GM21737 (cell line): Measurements from ENCODE around the gene TM6SF1.
"Not testable (repeated sequence)": the region's sequence is repeated elsewhere in the genome, so short reads cannot be mapped to it uniquely, and the experiment has no call there.

Experiments
- ATAC-seq: cut with Tn5 transposase; IDR thresholded peaks from one replicate; pipeline ENCODE4 v1.9.1; 2021; ENCODE audit warnings: mild to moderate bottlenecking, moderate library complexity; ENCODE audit not compliant: unreplicated experiment

The TM6SF1 gene

DNA sequence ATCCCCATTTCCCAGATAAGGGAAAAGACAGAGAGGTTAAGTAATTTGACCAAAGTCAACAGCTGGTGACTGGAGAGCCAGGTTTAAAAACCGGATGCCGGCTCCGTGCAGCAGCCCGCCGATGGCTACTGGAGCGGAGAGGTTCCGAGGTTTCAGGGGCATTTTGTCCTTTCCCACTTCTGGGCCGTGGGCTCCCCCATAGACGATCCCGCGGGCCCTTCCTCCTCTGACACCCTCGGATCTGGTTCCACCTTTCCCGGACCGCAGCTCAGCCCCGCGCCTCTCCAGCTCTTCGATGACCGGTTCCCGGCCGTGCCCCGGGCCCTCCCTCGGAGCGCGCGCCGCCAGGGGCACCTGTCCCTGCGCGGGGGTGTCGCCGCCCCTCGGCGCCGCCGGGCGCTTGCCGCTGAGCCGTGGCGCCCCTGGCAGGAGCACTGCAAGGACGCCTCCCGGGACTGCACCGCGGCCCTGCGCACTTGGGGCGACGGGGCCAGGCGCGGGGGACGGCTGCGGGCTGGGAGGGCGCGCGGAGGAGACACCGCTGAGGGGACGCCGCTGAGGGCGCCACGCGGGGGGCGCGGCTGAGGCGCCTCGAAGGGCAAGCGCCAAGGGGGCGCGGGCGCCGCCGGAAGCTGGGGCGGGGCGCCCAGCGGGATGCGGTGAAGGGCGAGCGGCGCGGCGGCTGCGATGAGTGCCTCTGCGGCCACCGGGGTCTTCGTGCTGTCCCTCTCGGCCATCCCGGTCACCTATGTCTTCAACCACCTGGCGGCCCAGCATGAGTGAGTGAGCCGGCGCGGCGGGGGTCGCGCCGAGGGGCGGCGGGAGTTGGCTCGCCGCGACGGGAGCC lies at the start of gene TM6SF1:
Gene TM6SF1, plus strand, starts transcription at position 652 of the 847 bp plus-strand sequence. Its CDS starts 36 bp downstream, at position 688.
- ATAC-seq: peak; percentile 42

DNA sequence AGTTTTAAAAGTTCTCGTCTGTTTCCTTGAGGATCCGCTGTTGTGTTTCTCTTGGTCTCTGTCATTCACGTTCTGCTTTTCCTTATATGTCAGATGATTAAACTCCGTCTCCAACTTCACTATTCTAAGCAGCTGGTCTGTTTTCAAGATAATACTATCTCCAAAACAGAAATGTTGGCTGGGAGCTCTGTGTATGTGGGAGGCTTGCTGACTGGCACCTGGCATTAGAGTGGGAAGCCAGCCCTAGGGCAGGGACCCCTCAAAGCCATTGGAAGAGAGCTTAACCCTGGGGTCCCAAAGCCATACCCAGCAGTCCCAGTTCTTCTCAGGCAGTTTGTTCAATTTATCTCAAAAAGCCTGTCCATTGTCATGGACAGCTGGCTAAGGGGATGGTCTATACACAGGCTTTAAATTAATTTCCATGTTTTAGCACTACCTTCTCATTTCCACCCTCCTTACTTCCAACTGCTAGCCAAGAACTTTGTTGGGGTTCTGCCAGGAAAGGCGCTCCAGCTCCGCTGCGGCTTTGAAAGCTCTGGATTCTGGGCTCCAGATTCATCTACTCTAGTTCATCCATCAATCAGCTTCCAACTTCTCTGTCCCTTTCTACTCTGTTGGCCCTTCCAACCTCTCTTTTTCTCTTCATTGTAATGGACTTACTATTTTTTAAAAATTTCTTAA lies 49.6 kb upstream of the TM6SF1 start:
- ATAC-seq: no peak

- no peak for ATAC-seq
Observed at GRCh38 chr15:83061680-83062079, 45.8 kb upstream of the TM6SF1 start.

DNA sequence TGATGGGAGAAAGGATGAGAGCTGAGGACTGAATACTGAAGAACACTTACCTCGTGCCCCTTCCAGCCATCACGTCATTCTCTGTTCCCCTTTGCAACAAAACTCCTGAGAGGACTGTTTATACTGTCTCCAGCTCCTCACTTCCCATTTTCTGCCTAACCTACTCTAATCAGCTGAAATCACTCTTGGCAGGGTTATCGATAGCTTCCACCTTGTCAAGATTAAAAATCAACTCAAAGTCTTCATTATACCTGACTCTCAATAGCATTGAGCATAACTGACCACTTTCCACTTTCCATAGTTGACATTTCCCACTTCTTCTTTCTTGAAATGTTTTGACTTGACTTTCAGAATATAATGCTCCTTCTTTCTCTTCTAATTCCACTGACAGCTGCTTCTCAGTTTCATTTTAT lies 44.7 kb upstream of the TM6SF1 start:
- ATAC-seq: no peak

DNA sequence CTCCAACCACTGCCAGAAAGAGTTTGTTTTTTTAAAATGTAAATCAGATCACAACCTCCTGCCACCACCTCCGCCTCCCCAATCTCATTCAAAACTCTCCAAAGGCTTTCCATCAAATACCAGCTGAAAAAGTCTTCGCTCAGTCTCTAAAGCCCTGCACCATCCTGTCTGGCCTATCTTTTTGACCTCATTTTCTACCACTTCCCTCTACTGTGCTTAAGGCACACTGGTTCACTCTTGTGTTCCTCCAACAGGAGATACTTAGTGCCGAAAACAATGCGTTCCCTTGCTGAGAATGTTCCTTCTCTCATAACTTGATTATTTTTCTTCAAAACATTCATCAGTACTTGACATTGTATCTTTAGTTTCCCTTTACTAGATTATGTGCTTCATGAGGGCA lies 43.9 kb upstream of the TM6SF1 start:
- no peak for ATAC-seq

GRCh38 chr15:83064859-83065258 lies 42.6 kb upstream of the TM6SF1 start:
- ATAC-seq: no peak

GRCh38 chr15:83065431-83065830 lies 42.0 kb upstream of the TM6SF1 start:
- ATAC-seq: no peak

- ATAC-seq: no peak
Observed at GRCh38 chr15:83066034-83066733, 41.3 kb upstream of the TM6SF1 start.

- ATAC-seq: peak; percentile 89
Observed at GRCh38 chr15:83066734-83067637, 40.5 kb upstream of the TM6SF1 start, which contains the start of gene BTBD1. Gene BTBD1 (minus strand): TSS chr15:83067252. CDS start chr15:83067151, 101 bp downstream.

- no peak for ATAC-seq
Observed at GRCh38 chr15:83067638-83067962, 39.8 kb upstream of the TM6SF1 start.

DNA sequence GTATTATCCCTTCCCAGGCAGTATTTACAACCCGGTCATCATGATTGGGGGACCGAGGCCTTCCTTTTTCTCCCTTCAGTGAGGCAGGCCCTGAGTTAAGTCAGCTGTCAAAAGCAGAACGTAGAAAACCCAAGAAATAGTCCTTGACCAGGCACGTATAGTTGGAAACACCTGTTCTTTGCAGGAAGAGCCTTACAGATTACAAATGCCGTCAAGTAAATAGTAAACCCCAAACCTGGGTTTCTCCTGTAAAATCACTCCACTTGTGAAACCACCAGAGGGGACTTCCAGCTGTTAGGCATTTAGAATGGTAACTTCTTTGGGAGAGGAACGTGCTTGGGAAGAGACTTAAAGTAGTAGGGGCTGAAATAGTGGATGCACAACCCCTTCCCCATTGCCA lies 39.4 kb upstream of the TM6SF1 start:
- no peak for ATAC-seq

DNA sequence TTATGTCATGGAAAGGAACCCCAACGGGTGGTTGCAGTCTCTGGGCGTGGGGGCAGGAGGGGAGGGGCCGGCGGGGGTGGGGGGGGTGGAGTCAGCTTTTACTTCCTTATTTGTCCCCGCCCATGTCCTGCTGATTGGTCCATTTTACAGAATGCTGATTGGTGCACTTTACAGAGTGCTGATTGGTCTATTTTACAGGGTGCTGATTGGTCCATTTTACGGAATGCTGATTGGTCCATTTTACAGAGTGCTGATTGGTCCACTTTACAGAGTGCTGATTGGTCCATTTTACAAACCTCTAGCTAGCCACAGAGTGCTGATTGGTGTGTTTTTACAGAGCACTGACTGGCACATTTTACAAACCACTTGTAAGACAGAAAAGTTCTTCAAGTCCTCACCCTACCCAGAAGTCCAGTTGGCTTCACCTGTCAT lies 38.2 kb upstream of the TM6SF1 start:
- not testable (repeated sequence) for ATAC-seq

DNA sequence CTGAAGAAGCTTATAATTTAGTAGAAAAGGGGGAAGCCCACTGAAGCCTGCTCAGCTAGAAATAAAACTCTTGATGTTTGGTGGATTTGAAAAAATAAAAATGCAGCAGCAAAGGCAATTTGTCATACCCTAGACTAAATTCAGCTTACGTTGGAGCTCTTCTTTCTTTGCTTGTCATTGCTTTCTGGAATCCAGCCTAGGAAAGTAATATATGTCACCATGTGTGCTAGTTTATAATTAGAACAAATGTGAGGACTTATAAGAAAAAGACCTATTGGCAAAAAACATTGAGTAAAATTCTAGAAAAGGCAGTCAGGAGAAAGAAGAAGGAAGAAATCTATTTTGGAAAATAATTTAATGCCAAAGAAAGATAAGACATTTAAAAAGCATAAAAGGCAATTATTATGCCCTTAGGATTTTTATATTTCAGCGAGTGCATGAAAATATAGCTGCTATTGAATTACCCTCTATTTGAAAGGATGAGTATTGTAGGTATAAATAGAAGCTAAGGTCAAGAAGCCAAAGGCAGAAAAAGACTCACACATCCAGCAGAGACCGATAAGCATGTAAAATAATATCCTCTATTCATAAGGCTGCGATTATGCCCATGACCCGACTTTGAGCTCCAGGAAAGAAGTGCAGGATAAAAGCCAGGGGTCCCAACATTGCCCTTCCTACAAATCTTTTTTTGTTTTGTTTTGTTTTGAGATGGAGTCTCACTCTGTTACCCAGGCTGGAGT lies 29.8 kb upstream of the TM6SF1 start:
- no peak for ATAC-seq

DNA sequence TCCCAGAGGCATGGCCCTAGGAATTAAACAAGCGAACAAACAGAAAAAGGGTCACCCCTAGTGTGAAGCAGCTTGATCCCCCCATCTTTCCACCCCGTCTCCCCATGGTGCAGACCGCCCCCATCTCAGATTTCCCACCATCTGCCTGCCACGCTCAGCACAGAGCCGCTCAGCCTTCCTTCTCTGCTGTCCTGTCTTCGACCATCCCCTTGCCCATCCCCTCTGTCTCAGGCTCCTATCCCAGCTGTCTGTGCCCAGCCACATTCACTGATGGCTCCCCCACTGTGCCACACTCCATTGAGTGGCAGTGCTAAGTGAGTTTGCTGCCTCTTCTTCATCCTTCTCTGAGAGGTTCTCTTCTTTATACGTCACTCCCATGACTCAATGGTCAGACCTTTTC lies 28.7 kb upstream of the TM6SF1 start:
- no peak for ATAC-seq

DNA sequence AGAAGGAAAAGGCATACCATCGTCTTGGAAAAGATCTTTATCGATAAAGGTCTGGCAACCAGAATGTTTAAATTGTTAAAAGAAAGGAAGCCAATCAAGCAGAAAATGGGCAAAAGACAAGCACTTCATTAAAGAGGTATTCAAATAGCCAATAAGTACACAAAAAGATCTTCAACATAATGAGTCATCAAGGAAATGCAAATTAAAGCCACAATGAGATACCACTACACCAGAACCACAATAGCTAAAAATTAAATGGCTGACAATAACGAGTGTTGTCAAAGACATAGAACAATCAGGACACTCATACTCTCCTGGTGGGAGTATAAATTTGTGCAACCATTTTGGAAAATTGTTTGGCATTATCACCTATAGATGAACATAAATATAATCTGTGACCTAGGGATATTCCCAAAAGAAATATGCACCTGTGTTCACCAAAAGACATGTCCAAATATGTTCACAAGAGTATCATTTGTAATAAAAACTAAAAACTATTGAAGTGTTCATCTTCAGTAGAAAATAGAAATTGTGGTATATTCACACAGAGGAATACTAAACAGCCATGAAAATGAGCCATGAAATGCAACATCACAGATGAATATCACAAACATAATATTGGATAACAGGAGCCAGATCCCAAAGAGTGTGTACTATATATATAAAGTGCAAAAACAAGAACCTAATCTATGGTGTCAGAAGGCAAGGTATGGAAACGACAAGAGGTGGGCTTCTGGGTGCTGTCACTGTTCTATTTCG lies 26.0 kb upstream of the TM6SF1 start:
- no peak for ATAC-seq

DNA sequence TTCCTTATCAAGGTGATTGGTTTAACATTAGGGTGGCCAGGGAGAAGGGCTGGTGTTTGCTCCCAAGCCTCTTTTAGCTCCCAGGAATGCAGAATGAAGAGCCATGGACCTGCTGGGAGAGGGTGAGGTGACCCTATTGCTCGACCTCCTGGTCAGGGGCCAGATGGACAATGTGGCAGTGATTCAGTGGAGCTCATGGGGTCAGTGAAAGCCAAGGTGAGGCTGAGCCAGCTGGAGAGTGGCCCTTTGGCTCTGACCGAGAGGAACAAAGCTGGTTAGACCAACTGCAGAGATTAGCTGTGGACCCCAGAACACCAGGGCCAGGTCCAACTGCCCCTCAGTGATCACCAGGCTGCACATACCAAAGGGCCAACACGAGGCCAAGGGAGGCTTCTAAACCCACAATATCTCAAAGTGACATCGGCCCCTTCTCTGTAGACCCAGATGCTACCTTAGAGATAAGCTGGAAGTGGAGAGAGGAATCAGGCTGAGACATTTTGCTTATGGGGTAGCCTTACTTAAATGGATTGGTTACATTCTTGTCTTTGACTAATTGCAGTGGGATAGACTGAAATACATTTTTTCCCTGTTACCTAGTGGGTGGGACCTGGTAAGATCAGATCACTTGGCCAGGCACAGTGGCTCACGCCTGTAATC lies 24.6 kb upstream of the TM6SF1 start:
- ATAC-seq: no peak

DNA sequence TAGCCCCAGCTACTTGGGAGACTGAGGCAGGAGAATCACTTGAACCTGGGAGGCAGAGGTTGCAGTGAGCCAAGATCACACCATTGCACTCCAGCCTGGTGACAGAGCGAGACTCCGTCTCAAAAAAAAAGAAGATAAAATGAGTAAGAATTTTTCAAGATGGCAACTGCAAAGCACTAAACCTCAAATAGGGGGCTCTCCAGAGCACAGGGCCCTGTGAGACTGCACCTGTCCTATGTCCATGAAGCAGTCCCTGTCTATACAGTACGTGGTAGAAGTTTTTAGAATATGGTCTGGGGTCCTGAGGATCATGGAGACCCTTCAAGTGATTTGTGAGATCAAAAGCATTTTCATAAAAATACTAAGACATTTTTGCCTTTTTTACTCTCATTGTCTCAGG lies 22.0 kb upstream of the TM6SF1 start:
- ATAC-seq: not testable (repeated sequence)

DNA sequence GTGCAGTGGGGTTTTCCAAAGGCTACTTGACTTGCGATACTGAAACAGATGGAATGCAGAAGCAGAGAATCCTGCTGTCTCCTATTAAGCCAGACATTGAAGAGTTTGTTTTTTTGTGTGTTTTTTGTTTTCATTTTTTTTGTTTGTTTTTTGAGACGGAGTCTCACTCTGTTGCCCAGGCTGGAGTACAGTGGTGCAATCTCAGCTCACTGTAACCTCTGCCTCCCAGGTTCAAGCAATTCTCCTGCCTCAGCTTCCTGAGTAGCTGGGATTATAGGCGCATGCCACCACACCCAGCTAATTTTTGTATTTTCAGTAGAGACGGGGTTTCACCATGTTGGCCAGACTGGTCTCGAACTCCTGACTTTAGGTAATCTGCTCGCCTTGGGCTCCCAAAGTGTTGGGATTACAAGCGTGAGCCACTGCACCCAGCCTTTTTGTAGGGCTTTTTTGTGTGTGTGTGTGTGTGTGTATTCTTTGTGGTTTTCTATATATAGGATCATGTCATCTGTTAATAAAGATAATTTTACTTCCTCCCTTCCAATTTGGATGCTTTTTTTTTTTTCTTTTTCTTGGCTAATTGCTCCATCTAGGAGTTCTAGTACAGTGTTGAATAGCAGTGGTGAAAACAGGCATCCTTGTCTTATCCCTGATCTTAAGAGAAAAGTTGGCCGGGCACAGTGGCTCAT lies 21.4 kb upstream of the TM6SF1 start:
- ATAC-seq: not testable (repeated sequence)
